PC-3 (cell line): ENCODE measurements around the gene DDX42.

Experiments
- EZH2 ChIP-seq: fragments of 300-600 bp; sonication (generic); IDR thresholded peaks from one replicate; pipeline ENCODE4 v1.6.1; 2017; ENCODE audit warnings: antibody characterized with exemption, mild to moderate bottlenecking, low read length; ENCODE audit not compliant: unreplicated experiment
- TF ChIP-seq, protein P1 (sequence below): fragments of 300-600 bp; sonication (generic); conservative IDR thresholded peaks from 2 replicates; pipeline ENCODE4 v1.5.1; 2017; ENCODE audit warnings: antibody characterized with exemption, low read depth, mild to moderate bottlenecking, low read length

DNA sequence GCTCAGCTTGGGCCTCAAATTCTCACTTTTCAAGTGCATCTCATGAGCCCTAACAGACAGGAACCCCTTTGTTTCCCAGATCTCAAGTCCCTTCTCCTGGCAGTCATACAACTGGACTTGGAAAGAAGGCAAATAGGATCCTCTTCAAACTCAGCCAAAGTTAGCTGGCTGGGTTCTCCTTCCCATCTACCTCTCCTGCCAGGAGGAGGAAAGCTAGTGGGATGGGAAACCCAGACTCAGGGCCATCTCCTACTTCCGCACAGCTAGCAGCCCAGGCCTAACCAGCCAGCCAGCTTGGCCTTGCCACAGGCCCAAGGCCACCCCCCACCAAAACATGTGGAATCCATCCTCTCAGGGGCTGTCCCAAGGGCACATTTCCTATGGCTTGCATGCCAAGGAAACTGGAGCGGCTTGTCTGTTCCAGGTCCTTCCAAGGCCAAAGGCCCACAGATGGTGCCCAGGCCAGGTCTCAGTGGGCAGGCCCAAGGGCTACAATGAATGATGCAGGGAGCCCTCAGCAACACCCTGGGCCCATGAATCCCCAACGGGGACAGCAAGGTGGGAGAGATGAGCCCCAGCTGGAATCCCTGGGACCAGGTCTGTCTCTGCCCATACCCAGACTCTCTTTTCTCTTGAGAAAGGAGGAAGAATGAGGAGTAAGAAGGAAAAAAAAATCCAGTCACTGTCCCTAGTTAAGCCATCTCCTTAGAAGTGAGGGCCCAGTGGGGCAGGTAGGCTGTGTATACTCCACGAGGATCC is 66.8 kb downstream of the DDX42 start:
- TF ChIP-seq EZH2 = no peak
- TF ChIP-seq, protein P1, sequence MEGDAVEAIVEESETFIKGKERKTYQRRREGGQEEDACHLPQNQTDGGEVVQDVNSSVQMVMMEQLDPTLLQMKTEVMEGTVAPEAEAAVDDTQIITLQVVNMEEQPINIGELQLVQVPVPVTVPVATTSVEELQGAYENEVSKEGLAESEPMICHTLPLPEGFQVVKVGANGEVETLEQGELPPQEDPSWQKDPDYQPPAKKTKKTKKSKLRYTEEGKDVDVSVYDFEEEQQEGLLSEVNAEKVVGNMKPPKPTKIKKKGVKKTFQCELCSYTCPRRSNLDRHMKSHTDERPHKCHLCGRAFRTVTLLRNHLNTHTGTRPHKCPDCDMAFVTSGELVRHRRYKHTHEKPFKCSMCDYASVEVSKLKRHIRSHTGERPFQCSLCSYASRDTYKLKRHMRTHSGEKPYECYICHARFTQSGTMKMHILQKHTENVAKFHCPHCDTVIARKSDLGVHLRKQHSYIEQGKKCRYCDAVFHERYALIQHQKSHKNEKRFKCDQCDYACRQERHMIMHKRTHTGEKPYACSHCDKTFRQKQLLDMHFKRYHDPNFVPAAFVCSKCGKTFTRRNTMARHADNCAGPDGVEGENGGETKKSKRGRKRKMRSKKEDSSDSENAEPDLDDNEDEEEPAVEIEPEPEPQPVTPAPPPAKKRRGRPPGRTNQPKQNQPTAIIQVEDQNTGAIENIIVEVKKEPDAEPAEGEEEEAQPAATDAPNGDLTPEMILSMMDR = no peak
